Adipose tissue (tissue), 3 donors: ENCODE data around the gene FBXL16. TPM values are rescaled to one million over a fixed set of nuclear protein-coding genes. Genes with fewer than 3 reads are reported as not detected.
"Not testable (repeated sequence)": the region's sequence is repeated elsewhere in the genome, so short reads cannot be mapped to it uniquely, and the experiment has no call there.

Source experiments
- H3K27ac ChIP-seq: one replicate; pipeline ENCODE4 v1.5.1; 2013; ENCODE audit warnings: low read depth, low read length
- WGBS, 3 donors: extraction: QIAGEN DNeasy Blood & Tissue Kit; methylation state at CpG; one replicate each; pipeline ENCODE4 v1.1.7; 2013; 5-methylcytosine and 5-hydroxymethylcytosine counted together
- polyA plus RNA-seq, 3 donors: library from polyadenylated mRNA; stranded (reverse); fragments of 200-250 nt; gene quantifications; one replicate each; pipeline ENCODE4 v1.2.3, GENCODE V29; 2013
- donor health status: healthy with polysubstance abuse.
- donor health status: Bipolar disorder and iron deficiency.
- donor health status: healthy.

The FBXL16 gene
- polyA plus RNA-seq, 3 donors, result 0.22 to 2.5 (median 0.37) TPM

- H3K27ac ChIP-seq, result no peak within 1 kb of the TSS
- 4 to 6% (median 4%) methylated on average over 74 to 108 of the region's 108 CpGs for WGBS, 3 donors
Measured at GRCh38 chr16:714558-715476, 9.2 kb upstream of the FBXL16 start, which contains the start of gene METRN. TSS of gene METRN (plus strand) at chr16:715118. CDS start at chr16:715290, 172 bp downstream.

- 63 to 70% (median 63%) methylated on average over 11 of the region's 11 CpGs for WGBS, 3 donors
- no peak overlapping the region for H3K27ac ChIP-seq
Measured at GRCh38 chr16:714079-714478, 8.5 kb upstream of the FBXL16 start.

- WGBS, 3 donors, result 50 to 56% (median 50%) methylated on average over 13 of the region's 13 CpGs
Measured at GRCh38 chr16:712740-713250, 7.2 kb upstream of the FBXL16 start.

GRCh38 chr16:711548-712320 is 6.1 kb upstream of the FBXL16 start:
- no peak overlapping the region for H3K27ac ChIP-seq
- 9 to 11% (median 9%) methylated on average over 22 to 25 of the region's 25 CpGs for WGBS, 3 donors

More at GRCh38 chr16:712740-713250, 7.2 kb upstream of the FBXL16 start:
- not testable (repeated sequence) for H3K27ac ChIP-seq

GRCh38 chr16:711084-711483 is 5.5 kb upstream of the FBXL16 start:
- 56 to 75% (median 74%) methylated on average over 12 of the region's 12 CpGs for WGBS, 3 donors
- H3K27ac ChIP-seq, result no peak overlapping the region

- WGBS, 3 donors, result 62 to 68% (median 67%) methylated on average over 21 of the region's 21 CpGs
Measured at GRCh38 chr16:710500-711075, 5.0 kb upstream of the FBXL16 start.

GRCh38 chr16:709566-710499 is 4.2 kb upstream of the FBXL16 start:
- no peak overlapping the region for H3K27ac ChIP-seq

More at GRCh38 chr16:710500-711075, 5.0 kb upstream of the FBXL16 start:
- no peak overlapping the region for H3K27ac ChIP-seq

GRCh38 chr16:708959-709358 is 3.4 kb upstream of the FBXL16 start:
- no peak overlapping the region for H3K27ac ChIP-seq
- 62 to 79% (median 69%) methylated on average over 4 of the region's 4 CpGs for WGBS, 3 donors

More at GRCh38 chr16:709566-710499, 4.2 kb upstream of the FBXL16 start:
- WGBS, 3 donors, result 25 to 28% (median 27%) methylated on average over 30 of the region's 30 CpGs

- 48 to 51% (median 48%) methylated on average over 3 of the region's 3 CpGs for WGBS, 3 donors
Measured at GRCh38 chr16:708019-708418, 2.4 kb upstream of the FBXL16 start.

GRCh38 chr16:707062-707538 is 1.5 kb upstream of the FBXL16 start:
- 30 to 40% (median 38%) methylated on average over 14 of the region's 14 CpGs for WGBS, 3 donors
- no peak overlapping the region for H3K27ac ChIP-seq

More at GRCh38 chr16:708019-708418, 2.4 kb upstream of the FBXL16 start:
- H3K27ac ChIP-seq, result no peak overlapping the region

- 3 to 5% (median 4%) methylated on average over 39 to 49 of the region's 49 CpGs for WGBS, 3 donors
Measured at GRCh38 chr16:706189-707061, 824 bp upstream of the FBXL16 start.

GRCh38 chr16:704552-705380 is 835 bp downstream of the FBXL16 start:
- H3K27ac ChIP-seq, result no peak overlapping the region
- 11 to 16% (median 12%) methylated on average over 28 to 50 of the region's 50 CpGs for WGBS, 3 donors

More at GRCh38 chr16:706189-707061, 824 bp upstream of the FBXL16 start:
- no peak overlapping the region for H3K27ac ChIP-seq

- 62 to 67% (median 63%) methylated on average over 7 of the region's 7 CpGs for WGBS, 3 donors
- H3K27ac ChIP-seq, result no peak overlapping the region
Measured at GRCh38 chr16:704047-704446, 1.6 kb downstream of the FBXL16 start.

GRCh38 chr16:703406-703805 is 2.2 kb downstream of the FBXL16 start:
- WGBS, 3 donors, result 73 to 82% (median 81%) methylated on average over 12 of the region's 12 CpGs
- no peak overlapping the region for H3K27ac ChIP-seq

GRCh38 chr16:702341-702740 is 3.3 kb downstream of the FBXL16 start:
- 78 to 85% (median 84%) methylated on average over 19 of the region's 19 CpGs for WGBS, 3 donors
- no peak overlapping the region for H3K27ac ChIP-seq
